WERI-Rb-1 (cell line): ENCODE measurements around the gene TMEFF2.

Experiments used
- DNase-seq: peaks from one replicate; pipeline ENCODE4 v3.0.0-alpha.2; 2020
- H3K27ac ChIP-seq: fragments of 250-450 bp; sonication (Bioruptor Pico); 2 replicates; pipeline ENCODE4 v1.5.1; 2020; ENCODE audit warnings: mild to moderate bottlenecking, moderate library complexity
- H3K27me3 ChIP-seq: fragments of 250-450 bp; sonication (Bioruptor Pico); 2 replicates; pipeline ENCODE4 v1.5.1; 2021; ENCODE audit warnings: mild to moderate bottlenecking, low read depth, moderate library complexity; ENCODE audit not compliant: insufficient read depth, severe bottlenecking
- H3K36me3 ChIP-seq: fragments of 250-450 bp; sonication (Bioruptor Pico); 2 replicates; pipeline ENCODE4 v1.5.1; 2020; ENCODE audit warnings: mild to moderate bottlenecking, moderate library complexity
- H3K4me3 ChIP-seq: 2 replicates; pipeline ENCODE4 v1.5.1; 2011; ENCODE audit warnings: low read depth, mild to moderate bottlenecking, control low read depth, low read length
- H3K9me3 ChIP-seq: fragments of 250-450 bp; sonication (Bioruptor Pico); 2 replicates; pipeline ENCODE4 v1.5.1; 2021; ENCODE audit warnings: mild to moderate bottlenecking, moderate library complexity; ENCODE audit not compliant: severe bottlenecking
- TF ChIP-seq, protein P1 (sequence below): IDR thresholded peaks from 2 replicates; pipeline ENCODE4 v1.5.1; 2011; ENCODE audit warnings: low read depth, mild to moderate bottlenecking, control low read depth, inconsistent platforms, low read length

Gene TMEFF2

DNA sequence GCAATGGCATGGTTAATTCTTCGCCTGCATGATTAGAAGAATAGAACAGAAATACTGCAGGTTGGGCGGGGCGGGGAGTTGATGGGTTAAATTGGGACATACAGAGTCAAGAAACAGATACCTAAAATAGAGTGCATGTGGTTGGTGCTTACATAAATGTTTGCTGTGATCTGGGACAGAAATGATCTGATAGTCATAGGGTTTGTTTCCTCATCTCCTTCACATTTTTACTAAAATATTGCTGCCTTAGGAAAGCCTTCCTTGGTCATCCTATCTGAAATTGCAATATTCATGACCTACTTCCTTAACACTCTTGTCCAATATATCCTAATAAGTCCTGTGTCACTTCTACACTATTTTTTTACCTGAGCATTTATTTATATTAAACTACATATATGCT, 163.9 kb downstream of the TMEFF2 start:
- no peak overlapping the region for H3K4me3 ChIP-seq
- no peaks in the 10 kb centered on the region for H3K27me3 ChIP-seq
- H3K27ac ChIP-seq: no peak overlapping the region
- no peaks in the 10 kb centered on the region for H3K36me3 ChIP-seq
- H3K9me3 ChIP-seq: no peaks in the 10 kb centered on the region
- DNase-seq: no peak
- TF ChIP-seq, protein P1, sequence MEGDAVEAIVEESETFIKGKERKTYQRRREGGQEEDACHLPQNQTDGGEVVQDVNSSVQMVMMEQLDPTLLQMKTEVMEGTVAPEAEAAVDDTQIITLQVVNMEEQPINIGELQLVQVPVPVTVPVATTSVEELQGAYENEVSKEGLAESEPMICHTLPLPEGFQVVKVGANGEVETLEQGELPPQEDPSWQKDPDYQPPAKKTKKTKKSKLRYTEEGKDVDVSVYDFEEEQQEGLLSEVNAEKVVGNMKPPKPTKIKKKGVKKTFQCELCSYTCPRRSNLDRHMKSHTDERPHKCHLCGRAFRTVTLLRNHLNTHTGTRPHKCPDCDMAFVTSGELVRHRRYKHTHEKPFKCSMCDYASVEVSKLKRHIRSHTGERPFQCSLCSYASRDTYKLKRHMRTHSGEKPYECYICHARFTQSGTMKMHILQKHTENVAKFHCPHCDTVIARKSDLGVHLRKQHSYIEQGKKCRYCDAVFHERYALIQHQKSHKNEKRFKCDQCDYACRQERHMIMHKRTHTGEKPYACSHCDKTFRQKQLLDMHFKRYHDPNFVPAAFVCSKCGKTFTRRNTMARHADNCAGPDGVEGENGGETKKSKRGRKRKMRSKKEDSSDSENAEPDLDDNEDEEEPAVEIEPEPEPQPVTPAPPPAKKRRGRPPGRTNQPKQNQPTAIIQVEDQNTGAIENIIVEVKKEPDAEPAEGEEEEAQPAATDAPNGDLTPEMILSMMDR: no peak

DNA sequence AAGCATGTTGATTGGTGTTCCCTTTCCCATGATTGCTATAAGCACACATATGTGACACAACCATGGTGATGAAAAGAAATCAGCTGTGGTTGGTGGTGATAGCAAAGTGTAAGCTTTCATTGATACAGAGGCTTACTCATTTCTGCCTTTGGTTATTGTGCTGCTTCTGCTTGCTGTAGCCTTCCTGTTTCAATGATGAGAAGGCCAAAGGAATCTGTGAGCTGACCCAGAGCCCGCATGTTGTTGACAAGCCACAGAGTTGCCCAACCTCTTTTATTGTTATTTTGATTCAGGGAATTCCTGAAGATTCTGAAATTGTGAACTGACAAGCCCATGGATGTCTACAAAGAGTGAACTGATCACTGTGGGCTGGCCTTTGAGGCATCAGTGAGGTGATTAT, 164.4 kb downstream of the TMEFF2 start:
- Histone ChIP-seq H3K9me3 (no peaks in the 10 kb centered on the region), H3K36me3 (no peaks in the 10 kb centered on the region), H3K4me3 (no peak overlapping the region), H3K27ac (no peak overlapping the region), H3K27me3 (no peaks in the 10 kb centered on the region)
- no peak for DNase-seq
- TF ChIP-seq, protein P1: no peak

DNA sequence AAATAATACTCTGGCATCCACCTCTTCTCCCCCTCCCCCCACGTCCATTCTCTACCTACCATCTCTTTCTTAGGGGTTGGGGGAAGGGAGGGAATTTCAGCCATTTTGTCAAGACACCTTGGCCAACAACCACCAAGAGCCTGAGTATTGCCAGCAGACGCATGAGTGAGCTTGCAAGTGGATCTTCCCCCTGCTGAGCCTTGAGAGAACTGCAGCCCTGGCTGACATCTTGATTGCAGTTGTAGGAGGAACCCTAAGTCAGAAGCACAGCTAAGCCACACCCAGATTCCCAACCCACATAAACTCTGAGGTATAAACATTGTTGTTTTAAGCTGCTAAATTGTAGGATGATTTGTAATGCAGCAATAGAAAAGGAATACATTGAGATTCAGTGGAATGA, 165.6 kb downstream of the TMEFF2 start:
- TF ChIP-seq, protein P1: peak; percentile 38
- peak; percentile 43 for DNase-seq
- no peaks in the 10 kb centered on the region for H3K27me3 ChIP-seq
- no peak overlapping the region for H3K4me3 ChIP-seq
- no peaks in the 10 kb centered on the region for H3K9me3 ChIP-seq
- no peak overlapping the region for H3K27ac ChIP-seq
- no peaks in the 10 kb centered on the region for H3K36me3 ChIP-seq

DNA sequence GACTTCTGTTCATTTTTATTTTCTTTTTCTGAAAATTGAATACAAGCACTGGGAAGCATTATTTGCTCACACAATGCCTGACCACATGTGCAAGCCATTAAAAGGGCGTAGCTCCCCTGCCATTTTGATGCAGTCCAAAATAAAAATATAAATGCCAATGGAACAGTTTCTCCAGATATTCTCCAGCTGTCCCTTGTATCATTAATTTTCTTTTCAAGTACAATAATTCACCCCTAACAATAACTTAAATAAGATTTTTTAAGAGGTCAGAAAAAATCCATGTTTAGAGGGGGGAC, 168.0 kb downstream of the TMEFF2 start:
- H3K9me3 ChIP-seq: no peaks in the 10 kb centered on the region
- no peak for DNase-seq
- TF ChIP-seq, protein P1: no peak
- H3K27me3 ChIP-seq: no peaks in the 10 kb centered on the region
- no peaks in the 10 kb centered on the region for H3K36me3 ChIP-seq
- H3K27ac ChIP-seq: no peak overlapping the region
- no peak overlapping the region for H3K4me3 ChIP-seq

DNA sequence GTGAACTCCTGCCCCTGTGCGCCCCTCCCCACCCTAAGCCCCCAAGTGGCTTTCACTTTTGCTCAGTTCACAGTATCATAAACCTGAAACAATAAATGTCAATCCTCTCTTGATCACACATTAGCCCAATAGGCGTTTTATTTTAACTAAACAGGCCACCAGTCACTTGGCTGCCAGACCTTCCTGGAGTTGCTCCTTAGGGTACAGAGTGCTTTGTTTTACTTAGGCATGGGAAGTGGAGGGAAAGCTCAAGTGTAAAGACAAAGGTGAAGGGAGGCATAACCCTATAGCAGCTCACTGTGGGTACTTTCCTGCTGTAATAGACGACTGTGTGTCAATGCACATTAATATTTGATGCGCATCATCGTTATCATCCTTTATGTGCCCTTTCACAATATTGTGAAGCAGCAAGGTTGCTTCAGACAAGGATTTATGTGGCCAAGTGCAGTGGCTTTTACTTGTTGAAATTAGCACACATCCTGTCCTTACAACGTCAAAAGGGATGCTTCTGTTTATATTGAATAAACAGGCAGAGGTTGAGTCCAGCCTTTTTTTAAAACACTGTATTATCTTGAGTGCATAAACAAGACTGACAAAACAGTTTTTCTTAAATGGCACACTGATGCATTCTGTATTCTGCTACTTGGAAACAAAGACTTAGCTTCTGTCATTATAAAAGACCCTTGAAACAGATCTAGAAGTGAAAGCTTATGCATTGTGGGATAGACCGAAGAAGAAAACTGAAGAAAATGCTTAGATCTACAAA, 168.5 kb downstream of the TMEFF2 start:
- no peak overlapping the region for H3K27ac ChIP-seq
- H3K9me3 ChIP-seq: no peaks in the 10 kb centered on the region
- DNase-seq: no peak
- H3K36me3 ChIP-seq: no peaks in the 10 kb centered on the region
- TF ChIP-seq, protein P1: no peak
- H3K4me3 ChIP-seq: no peak overlapping the region
- no peaks in the 10 kb centered on the region for H3K27me3 ChIP-seq

DNA sequence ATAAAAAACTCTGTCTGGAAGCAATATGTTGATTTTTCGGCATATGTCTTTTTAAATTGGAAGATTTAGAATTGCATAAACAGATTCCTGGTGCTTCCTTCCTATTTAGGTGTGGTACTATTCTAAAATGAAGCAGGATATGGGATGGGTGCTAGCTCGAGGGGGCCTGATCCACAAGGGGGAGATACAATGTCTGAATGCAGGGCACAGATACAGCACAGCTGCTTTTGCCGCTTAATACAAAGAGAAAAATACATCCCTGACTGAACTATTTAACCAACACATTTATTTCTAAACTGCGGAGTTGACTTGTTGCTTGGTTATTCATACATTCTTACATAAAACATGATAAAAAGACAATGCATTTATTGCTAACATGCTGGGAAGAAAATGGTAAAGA, 169.1 kb downstream of the TMEFF2 start:
- TF ChIP-seq, protein P1: 0 out of 2 replicates have a peak, but pooled peaks have one; percentile 15
- Histone ChIP-seq H3K27ac (no peak overlapping the region), H3K27me3 (no peaks in the 10 kb centered on the region), H3K4me3 (no peak overlapping the region), H3K36me3 (no peaks in the 10 kb centered on the region), H3K9me3 (no peaks in the 10 kb centered on the region)
- peak; percentile 28 for DNase-seq
